ENCODE data around the gene ARHGEF39.

DNA sequence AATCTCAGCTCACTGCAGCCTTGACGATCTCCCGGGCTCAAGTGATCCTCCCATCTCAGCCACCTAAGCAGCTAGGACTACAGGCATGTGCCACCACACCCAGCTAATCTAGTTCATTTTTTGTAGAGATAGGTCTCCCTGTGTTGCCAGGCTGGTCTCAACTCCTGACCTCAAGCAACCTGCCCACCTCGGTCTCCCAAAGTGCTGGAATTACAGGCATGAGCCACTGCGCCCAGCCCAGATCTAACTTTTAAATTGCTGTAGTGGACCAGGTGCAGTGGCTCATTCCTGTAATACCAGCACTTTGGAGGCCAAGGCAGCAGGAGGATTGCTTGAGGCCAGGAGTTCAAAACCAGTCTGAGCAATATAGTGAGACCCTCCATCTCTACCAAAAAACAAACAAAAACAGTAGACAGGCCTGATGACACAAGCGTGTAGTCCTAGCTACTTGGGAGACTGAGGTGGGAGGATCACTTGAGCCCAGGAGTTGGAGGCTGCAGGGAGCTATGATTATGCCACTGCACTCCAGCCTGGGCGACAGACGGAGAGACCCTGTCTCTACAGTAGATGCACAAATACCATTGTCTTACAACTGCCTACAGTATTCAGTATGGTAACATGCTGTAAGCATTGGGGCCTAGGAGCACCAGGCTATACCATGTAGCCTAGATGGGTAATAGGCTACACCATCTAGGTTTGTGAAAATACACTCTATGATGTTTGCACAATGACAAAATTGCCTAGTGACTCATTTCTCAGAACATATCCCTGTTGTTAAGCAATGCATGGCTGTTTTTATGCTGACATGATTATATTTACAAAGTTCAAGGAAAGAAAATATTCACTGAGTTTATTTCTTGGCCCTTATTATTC lies 12.8 kb downstream of the ARHGEF39 start:
- TF ChIP-seq REST (IDR thresholded peaks at IDR 0.05; ENCODE audit: low read depth, low read length) (no peak), RFX5 (IDR thresholded peaks at IDR 0.05; ENCODE audit: low read depth, low read length) (no peak), NFYB (IDR thresholded peaks at IDR 0.05; ENCODE audit: insufficient read depth, low read depth, low read length) (no peak), SIN3A (IDR thresholded peaks at IDR 0.05; ENCODE audit: low read depth, low read length) (no peak), TCF7 (IDR thresholded peaks at IDR 0.05; ENCODE audit: borderline replicate concordance) (no peak)
- TF ChIP-seq, protein P1, sequence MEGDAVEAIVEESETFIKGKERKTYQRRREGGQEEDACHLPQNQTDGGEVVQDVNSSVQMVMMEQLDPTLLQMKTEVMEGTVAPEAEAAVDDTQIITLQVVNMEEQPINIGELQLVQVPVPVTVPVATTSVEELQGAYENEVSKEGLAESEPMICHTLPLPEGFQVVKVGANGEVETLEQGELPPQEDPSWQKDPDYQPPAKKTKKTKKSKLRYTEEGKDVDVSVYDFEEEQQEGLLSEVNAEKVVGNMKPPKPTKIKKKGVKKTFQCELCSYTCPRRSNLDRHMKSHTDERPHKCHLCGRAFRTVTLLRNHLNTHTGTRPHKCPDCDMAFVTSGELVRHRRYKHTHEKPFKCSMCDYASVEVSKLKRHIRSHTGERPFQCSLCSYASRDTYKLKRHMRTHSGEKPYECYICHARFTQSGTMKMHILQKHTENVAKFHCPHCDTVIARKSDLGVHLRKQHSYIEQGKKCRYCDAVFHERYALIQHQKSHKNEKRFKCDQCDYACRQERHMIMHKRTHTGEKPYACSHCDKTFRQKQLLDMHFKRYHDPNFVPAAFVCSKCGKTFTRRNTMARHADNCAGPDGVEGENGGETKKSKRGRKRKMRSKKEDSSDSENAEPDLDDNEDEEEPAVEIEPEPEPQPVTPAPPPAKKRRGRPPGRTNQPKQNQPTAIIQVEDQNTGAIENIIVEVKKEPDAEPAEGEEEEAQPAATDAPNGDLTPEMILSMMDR (IDR thresholded peaks at IDR 0.05 in 2 of 3, conservative IDR thresholded peaks at IDR 0.05 in 1 of 3; ENCODE audit: control insufficient read depth in 2 of 3, extremely low read depth in 1 of 3, insufficient read depth in 1 of 3, low read depth in 3 of 3, low read length in 3 of 3): no peak
